A549 (cell line): ENCODE results near the gene SOX2. TPM values are rescaled to one million over a fixed set of nuclear protein-coding genes. Genes with fewer than 3 reads are reported as not detected.

Experiments
- ATAC-seq, 2 experiments: fragments of 200-7000 bp in 1 of 2; fragments of >200 bp in 1 of 2; cut with Nextera tagmentation in 1 of 2; cut with Tn5 transposase in 1 of 2; 3 replicates each; pipeline versions ENCODE4 v1.8.0 to v1.9.1; 2018 to 2020; ENCODE audit warnings: mild to moderate bottlenecking in 1 of 2, moderate library complexity in 1 of 2
- CTCF ChIA-PET: fragments of 300-600 bp; sonication (Branson Sonifier 250); formaldehyde crosslinking; extraction: SDS; loops from one replicate; lab custom pipeline; 2021; ENCODE audit warnings: antibody characterized with exemption, inconsistent platforms; lab: Yijun Ruan, JAX
- POLR2A ChIA-PET: fragments of 350-600 bp; formaldehyde crosslinking; extraction: SDS; loops from one replicate; lab custom pipeline; 2021; ENCODE audit warnings: antibody characterized with exemption, inconsistent platforms; lab: Yijun Ruan, JAX
- DNase-seq, 2 experiments: peaks; one replicate each; pipeline versions ENCODE4 v3.0.0 to v3.0.0-alpha.2; 2011 to 2016; ENCODE audit warnings: low read depth in 1 of 2, low spot score in 1 of 2
- FAIRE-seq: peaks from 2 replicates; lab custom pipeline; 2011; peaks lifted over from hg19 to GRCh38; lab: Jason Lieb, UNC
- H3K27ac ChIP-seq, 2 experiments: fragments of >200 bp; sonication (Bioruptor Twin); formaldehyde crosslinking; 3 replicates each; pipeline ENCODE4 v1.5.1; 2016 to 2017
- H3K4me1 ChIP-seq: fragments of >200 bp; sonication (Bioruptor Twin); formaldehyde crosslinking; 3 replicates; pipeline ENCODE4 v1.6.1; 2016
- H3K4me2 ChIP-seq: fragments of >200 bp; sonication (Bioruptor Twin); formaldehyde crosslinking; 3 replicates; pipeline ENCODE4 v1.6.1; 2016
- H3K4me3 ChIP-seq: fragments of >200 bp; sonication (Bioruptor Twin); formaldehyde crosslinking; 3 replicates; pipeline ENCODE4 v1.5.1; 2016
- H3K9me3 ChIP-seq: fragments of >200 bp; sonication (Bioruptor Twin); formaldehyde crosslinking; 3 replicates; pipeline ENCODE4 v1.6.1; 2016
- BHLHE40 ChIP-seq: IDR thresholded peaks from 2 replicates; pipeline ENCODE4 v1.6.1; 2012; ENCODE audit warnings: low read depth, low read length, inconsistent platforms
- CBX8 ChIP-seq: fragments of 200-600 bp; sonication (generic); IDR thresholded peaks from 2 replicates; pipeline ENCODE4 v1.6.1; 2016
- CEBPB ChIP-seq, 2 experiments: fragments of >200 bp in 1 of 2; sonication (Bioruptor Twin) in 1 of 2; formaldehyde crosslinking in 1 of 2; IDR thresholded peaks; 2 replicates each; pipeline ENCODE4 v1.6.1; 2012 to 2016
- EP300 ChIP-seq, 2 experiments: fragments of >200 bp; sonication (Bioruptor Twin); formaldehyde crosslinking; IDR thresholded peaks; 2 replicates in 1 of 2; 3 replicates in 1 of 2; pipeline ENCODE4 v1.6.1; 2016 to 2017
- FOXS1 ChIP-seq: fragments of 250-450 bp; sonication (Bioruptor Pico); IDR thresholded peaks from 2 replicates; pipeline ENCODE4 v1.5.0; 2020; ENCODE audit warnings: mild to moderate bottlenecking, moderate library complexity
- HDAC2 ChIP-seq: fragments of 200-600 bp; sonication (generic); IDR thresholded peaks from 2 replicates; pipeline ENCODE4 v1.6.1; 2016
- JUN ChIP-seq, 2 experiments: fragments of >200 bp; sonication (Bioruptor Twin); formaldehyde crosslinking; IDR thresholded peaks; 2 replicates in 1 of 2; 3 replicates in 1 of 2; pipeline ENCODE4 v1.6.1; 2016 to 2017
- NR3C1 ChIP-seq: fragments of >200 bp; sonication (Bioruptor Twin); formaldehyde crosslinking; IDR thresholded peaks from 3 replicates; pipeline ENCODE4 v1.6.1; 2017
- POLR2A ChIP-seq: IDR thresholded peaks from 2 replicates; pipeline ENCODE4 v1.6.1; 2012; ENCODE audit warnings: mild to moderate bottlenecking, low read length
- RAD21 ChIP-seq, 2 experiments: fragments of >200 bp in 1 of 2; sonication (Bioruptor Twin) in 1 of 2; formaldehyde crosslinking in 1 of 2; IDR thresholded peaks in 1 of 2; conservative IDR thresholded peaks in 1 of 2; 2 replicates in 1 of 2; 3 replicates in 1 of 2; pipeline ENCODE4 v1.6.1; 2012 to 2018; ENCODE audit warnings: inconsistent platforms in 1 of 2
- SMC3 ChIP-seq: fragments of >200 bp; sonication (Bioruptor Twin); formaldehyde crosslinking; IDR thresholded peaks from 3 replicates; pipeline ENCODE4 v1.6.1; 2018; ENCODE audit warnings: inconsistent platforms
- WGBS: methylation state at CpG from one replicate; pipeline ENCODE4 v1.1.6; 2017; ENCODE audit errors: missing lambda C conversion rate; 5-methylcytosine and 5-hydroxymethylcytosine counted together
- polyA plus RNA-seq, 4 experiments: library from polyadenylated mRNA; depleted of rRNA in 3 of 4; stranded (reverse); fragments of >200 nt; fragmentation: RNase III in 1 of 4; extraction: RNeasy Plus Mini Kit Qiagen cat#74134 plus additional on column Dnase treatment in 1 of 4; gene quantifications; 2 replicates in 3 of 4; 3 replicates in 1 of 4; pipeline ENCODE4 v1.2.3, GENCODE V29; 2011 to 2017
- TF ChIP-seq, protein P1 (sequence below): fragments of 200-600 bp; sonication (generic); IDR thresholded peaks from 2 replicates; pipeline ENCODE4 v1.6.1; 2016; ENCODE audit warnings: antibody characterized with exemption, mild to moderate bottlenecking, moderate library complexity
- TF ChIP-seq, protein P2 (sequence below): fragments of >200 bp; sonication (Bioruptor Twin); formaldehyde crosslinking; IDR thresholded peaks from 3 replicates; pipeline ENCODE4 v1.5.1; 2016
- TF ChIP-seq, protein P3 (sequence below): fragments of 450-650 bp; IDR thresholded peaks from 2 replicates; pipeline ENCODE4 v1.6.1; 2014; ENCODE audit warnings: antibody characterized with exemption

SOX2 gene
- polyA plus RNA-seq, 2 of the 4 experiments (the other 2 are of a cell fraction) = 2.2 to 3.4 TPM

DNA sequence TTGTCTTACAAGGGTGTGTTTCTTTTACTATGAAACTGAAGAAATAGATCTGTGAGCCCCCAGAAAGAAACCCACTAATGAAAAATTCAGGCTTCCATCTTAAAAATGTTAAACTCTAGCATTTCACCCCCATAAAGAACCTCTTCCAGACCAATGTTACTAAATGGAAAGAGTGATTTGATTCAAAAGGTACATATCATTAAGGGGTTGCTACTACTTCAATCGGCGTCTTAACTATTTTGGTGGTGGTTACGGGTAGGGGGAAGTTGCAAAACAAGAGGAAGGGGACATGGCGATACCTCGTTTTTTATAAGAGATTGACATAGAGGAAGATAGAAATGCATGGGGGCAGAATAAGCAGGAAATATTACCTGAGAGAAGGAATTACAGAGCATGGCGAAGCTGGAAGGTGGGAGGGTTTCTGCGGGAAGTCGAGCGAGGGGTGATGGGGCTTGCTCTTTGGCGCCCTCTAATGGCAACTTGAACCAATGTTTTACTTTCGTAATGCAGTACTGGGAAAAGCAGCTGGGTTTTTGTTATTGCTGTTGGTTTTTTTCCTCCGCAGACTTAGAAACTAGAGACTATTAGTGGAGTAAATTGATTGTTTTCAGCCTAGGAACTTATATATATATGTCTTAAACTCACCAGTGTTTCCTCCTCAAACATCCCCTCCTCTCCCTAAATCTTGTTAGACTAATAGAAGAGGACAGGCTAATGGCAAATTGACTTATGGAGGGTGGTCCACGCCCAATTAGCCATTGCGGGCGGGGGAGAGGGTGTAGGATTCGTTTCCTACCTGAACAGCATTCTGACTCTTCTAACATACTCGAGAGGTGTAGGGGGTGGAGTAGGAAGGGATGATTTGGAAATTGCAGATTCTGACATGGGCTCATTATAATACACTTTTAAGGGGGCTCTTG lies 11.3 kb upstream of the SOX2 start:
- no peak for FAIRE-seq
- H3K4me3 ChIP-seq = peak overlapping the region; percentile 31

DNA sequence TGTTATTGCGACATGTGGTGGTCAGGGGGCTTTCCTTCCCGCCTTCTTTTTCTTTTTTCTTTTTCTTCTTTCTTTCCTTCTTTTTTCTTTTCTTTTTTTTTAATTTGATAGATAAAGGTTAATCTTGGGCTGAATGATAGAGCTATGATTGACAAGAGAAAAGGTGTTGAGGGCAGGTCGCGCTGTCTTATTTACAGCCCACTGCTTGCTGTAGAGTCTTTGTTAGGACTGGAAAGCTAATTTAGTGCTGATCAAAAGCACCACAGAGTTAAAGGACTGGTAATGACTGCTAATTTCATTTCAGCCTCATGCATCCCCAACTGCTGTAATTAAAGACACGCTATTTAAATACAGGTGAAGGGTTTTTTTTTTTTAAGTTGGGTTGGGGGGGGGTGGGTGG lies 10.6 kb upstream of the SOX2 start:
- Histone ChIP-seq H3K4me3 (no peak overlapping the region), H3K4me2 (peak overlapping the region; percentile 90), H3K4me1 (peaks cover 10% of the 10 kb centered on the region; the same call in 2 of the 3 replicates)
- DNase-seq (no peak), ATAC-seq (no peak), FAIRE-seq (no peak)
- WGBS = 83% methylated on average over 5 of the region's 5 CpGs
- CTCF ChIA-PET = interaction anchor here (0.6 to 2.1 kb wide), 29 partner anchors 10 to 983 kb away, joined by 3 to 7 read pairs (median 5); no protein-coding TSS in a partner anchor
- TF ChIP-seq, protein P1, sequence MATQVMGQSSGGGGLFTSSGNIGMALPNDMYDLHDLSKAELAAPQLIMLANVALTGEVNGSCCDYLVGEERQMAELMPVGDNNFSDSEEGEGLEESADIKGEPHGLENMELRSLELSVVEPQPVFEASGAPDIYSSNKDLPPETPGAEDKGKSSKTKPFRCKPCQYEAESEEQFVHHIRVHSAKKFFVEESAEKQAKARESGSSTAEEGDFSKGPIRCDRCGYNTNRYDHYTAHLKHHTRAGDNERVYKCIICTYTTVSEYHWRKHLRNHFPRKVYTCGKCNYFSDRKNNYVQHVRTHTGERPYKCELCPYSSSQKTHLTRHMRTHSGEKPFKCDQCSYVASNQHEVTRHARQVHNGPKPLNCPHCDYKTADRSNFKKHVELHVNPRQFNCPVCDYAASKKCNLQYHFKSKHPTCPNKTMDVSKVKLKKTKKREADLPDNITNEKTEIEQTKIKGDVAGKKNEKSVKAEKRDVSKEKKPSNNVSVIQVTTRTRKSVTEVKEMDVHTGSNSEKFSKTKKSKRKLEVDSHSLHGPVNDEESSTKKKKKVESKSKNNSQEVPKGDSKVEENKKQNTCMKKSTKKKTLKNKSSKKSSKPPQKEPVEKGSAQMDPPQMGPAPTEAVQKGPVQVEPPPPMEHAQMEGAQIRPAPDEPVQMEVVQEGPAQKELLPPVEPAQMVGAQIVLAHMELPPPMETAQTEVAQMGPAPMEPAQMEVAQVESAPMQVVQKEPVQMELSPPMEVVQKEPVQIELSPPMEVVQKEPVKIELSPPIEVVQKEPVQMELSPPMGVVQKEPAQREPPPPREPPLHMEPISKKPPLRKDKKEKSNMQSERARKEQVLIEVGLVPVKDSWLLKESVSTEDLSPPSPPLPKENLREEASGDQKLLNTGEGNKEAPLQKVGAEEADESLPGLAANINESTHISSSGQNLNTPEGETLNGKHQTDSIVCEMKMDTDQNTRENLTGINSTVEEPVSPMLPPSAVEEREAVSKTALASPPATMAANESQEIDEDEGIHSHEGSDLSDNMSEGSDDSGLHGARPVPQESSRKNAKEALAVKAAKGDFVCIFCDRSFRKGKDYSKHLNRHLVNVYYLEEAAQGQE = no peak
- no peak for TF ChIP-seq NR3C1
- no peak for TF ChIP-seq POLR2A
- no peak for TF ChIP-seq FOXS1
- no peak for TF ChIP-seq HDAC2
- no peak for TF ChIP-seq EP300 (IDR thresholded peaks at IDR 0.05)
- no peak for TF ChIP-seq JUN (IDR thresholded peaks at IDR 0.05)
- TF ChIP-seq, all 56 proteins: peak for 0
- POLR2A ChIA-PET = no interaction called here
- Histone ChIP-seq H3K27ac (no peak overlapping the region), H3K9me3 (no peaks in the 10 kb centered on the region)

More for the DNA sequence above, 11.3 kb upstream of the SOX2 start:
- TF ChIP-seq, protein P2, sequence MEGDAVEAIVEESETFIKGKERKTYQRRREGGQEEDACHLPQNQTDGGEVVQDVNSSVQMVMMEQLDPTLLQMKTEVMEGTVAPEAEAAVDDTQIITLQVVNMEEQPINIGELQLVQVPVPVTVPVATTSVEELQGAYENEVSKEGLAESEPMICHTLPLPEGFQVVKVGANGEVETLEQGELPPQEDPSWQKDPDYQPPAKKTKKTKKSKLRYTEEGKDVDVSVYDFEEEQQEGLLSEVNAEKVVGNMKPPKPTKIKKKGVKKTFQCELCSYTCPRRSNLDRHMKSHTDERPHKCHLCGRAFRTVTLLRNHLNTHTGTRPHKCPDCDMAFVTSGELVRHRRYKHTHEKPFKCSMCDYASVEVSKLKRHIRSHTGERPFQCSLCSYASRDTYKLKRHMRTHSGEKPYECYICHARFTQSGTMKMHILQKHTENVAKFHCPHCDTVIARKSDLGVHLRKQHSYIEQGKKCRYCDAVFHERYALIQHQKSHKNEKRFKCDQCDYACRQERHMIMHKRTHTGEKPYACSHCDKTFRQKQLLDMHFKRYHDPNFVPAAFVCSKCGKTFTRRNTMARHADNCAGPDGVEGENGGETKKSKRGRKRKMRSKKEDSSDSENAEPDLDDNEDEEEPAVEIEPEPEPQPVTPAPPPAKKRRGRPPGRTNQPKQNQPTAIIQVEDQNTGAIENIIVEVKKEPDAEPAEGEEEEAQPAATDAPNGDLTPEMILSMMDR = peak; percentile 74
- TF ChIP-seq BHLHE40 (no peak), SMC3 (peak; percentile 61; the same call in 2 of the 3 replicates), RAD21 (conservative IDR thresholded peaks at IDR 0.05 in 1 of 2, IDR thresholded peaks at IDR 0.05 in 1 of 2) (peak; percentile 56 to 62), CEBPB (IDR thresholded peaks at IDR 0.05) (peak in 1 of 2 experiments; percentile 58; a peak in 3 of 4 replicates), CBX8 (no peak)
- TF ChIP-seq, protein P3, sequence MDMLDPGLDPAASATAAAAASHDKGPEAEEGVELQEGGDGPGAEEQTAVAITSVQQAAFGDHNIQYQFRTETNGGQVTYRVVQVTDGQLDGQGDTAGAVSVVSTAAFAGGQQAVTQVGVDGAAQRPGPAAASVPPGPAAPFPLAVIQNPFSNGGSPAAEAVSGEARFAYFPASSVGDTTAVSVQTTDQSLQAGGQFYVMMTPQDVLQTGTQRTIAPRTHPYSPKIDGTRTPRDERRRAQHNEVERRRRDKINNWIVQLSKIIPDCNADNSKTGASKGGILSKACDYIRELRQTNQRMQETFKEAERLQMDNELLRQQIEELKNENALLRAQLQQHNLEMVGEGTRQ = no peak
- peak; percentile 75 to 85; a peak in 5 of 6 replicates for ATAC-seq
- Histone ChIP-seq H3K9me3 (no peaks in the 10 kb centered on the region), H3K4me2 (peak overlapping the region; percentile 90), H3K27ac (no peak overlapping the region), H3K4me1 (peaks cover 10% of the 10 kb centered on the region; the same call in 2 of the 3 replicates)
- peak; percentile 50 to 69 for DNase-seq
- POLR2A ChIA-PET = no interaction called here
- CTCF ChIA-PET = interaction anchor here (0.7 to 2.1 kb wide), 21 partner anchors 9 to 982 kb away, joined by 3 to 7 read pairs (median 4); no protein-coding TSS in a partner anchor
- WGBS = 4% methylated on average over 17 of the region's 17 CpGs
